GM10266 (cell line): ENCODE data around the gene C20orf204.

Experiments
- DNase-seq: peaks from one replicate; pipeline ENCODE4 v3.0.0; 2012; ENCODE audit errors: extremely low spot score
- TF ChIP-seq, protein P1 (sequence below): IDR thresholded peaks from 2 replicates; pipeline ENCODE4 v1.5.1; 2012; ENCODE audit warnings: mild to moderate bottlenecking, low read depth; ENCODE audit not compliant: control insufficient read depth, insufficient read depth; ENCODE audit errors: missing control alignments

The C20orf204 gene

DNA sequence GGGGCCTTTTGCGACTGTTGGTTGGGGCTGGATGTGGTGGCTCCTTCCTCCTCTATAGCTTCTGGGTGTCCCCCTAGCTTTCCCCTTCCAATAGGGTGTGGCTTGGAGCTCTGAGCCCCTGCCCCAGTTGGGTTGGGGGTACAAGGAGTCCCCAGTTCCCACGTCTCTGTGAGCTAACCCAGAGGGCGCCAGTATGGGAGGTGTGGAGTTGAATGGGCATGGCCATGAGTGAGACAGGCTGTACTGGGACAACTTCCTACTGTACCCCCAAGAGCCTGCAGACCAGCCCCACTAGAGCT is 1.2 kb downstream of the C20orf204 start:
- TF ChIP-seq, protein P1, sequence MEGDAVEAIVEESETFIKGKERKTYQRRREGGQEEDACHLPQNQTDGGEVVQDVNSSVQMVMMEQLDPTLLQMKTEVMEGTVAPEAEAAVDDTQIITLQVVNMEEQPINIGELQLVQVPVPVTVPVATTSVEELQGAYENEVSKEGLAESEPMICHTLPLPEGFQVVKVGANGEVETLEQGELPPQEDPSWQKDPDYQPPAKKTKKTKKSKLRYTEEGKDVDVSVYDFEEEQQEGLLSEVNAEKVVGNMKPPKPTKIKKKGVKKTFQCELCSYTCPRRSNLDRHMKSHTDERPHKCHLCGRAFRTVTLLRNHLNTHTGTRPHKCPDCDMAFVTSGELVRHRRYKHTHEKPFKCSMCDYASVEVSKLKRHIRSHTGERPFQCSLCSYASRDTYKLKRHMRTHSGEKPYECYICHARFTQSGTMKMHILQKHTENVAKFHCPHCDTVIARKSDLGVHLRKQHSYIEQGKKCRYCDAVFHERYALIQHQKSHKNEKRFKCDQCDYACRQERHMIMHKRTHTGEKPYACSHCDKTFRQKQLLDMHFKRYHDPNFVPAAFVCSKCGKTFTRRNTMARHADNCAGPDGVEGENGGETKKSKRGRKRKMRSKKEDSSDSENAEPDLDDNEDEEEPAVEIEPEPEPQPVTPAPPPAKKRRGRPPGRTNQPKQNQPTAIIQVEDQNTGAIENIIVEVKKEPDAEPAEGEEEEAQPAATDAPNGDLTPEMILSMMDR, result no peak
- no peak for DNase-seq

DNA sequence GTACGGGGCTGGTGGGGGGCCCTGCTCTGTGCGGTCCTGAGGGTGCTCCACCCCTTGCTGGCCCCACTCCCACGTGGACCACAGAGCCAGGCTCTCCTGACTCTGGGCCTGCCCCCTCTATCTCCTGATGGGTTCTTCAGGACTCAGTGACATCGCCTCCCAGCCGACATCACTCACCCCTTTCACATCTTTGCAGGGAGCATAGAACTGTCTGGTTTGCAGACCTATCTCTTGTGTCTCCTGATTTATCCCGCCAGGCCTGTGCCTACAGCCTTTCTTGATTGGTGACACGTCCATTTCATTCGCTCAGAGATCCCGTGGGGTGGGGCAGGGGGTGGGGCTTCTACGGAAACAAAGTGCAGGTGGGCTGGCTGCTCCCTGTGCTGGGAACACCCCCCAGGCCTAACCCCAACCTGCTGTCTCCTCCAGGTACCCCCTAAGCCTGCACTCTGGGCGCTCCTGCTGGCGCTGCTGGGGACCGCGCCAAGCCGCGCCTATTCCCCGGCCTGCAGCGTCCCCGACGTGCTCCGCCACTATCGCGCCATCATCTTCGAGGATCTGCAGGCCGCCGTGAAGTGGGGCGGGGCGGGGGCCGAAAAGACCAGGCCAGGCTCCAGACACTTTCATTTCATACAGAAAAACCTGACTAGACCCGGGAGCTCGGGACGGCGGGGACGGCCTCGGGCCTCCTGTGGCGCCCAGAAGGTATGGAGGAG is 1.7 kb downstream of the C20orf204 start:
- TF ChIP-seq, protein P1, result no peak

DNA sequence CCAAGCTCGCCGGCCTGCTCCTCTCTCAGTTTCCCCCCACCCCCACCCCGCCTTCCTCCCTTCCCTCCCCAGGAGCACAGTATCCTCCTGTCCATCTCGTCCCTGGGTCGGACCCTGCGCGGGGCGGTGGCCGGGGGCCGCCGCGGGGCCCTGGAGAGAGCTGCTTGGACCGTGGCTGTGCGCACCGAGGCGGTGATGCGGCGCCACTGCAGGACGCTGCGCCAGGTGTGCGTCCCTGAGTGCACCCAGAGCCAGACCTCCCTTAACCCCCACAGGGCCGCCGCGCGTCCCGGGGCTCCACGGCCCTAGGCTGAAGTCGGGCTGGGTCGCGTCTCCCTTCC is 2.2 kb downstream of the C20orf204 start:
- DNase-seq, result no peak
- TF ChIP-seq, protein P1, result peak; percentile 23

More for the DNA sequence above, 1.7 kb downstream of the C20orf204 start:
- peak; percentile 69 for DNase-seq

DNA sequence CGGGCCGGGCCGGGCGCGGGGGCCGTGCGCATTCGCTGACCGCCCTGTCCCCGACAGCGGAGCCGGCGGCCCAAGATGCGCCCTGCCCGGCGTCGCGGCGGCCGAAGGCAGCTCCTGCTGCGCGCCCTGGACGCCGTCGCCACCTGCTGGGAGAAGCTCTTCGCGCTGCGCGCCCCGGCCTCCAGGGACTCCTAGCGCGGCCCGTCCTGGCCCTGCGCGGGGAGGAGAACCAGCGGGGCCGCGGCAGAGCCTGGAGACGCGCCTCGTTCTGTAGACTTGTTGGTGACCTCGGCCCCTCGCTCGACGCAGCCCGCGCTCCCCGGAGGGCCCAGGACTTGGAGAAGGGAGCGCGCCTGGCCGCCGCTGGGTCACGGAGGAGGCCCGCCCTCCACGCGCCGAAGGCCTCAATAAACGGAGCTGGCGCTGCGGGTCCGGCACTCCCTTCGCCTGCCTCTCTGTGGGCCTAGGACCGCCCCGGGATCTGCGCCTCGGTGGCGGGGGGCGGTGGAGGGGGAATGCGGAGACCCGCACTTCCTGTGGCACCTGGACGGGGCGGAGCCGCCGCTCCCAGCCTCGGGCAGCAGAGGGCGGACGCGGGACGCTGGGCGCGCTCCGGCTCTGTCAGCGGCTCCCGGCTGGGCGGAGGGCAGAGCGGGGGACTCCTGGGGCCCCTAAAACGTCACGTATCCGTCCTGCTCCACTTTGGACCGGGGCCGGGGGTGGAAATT is 2.7 kb downstream of the C20orf204 start:
- TF ChIP-seq, protein P1, result peak; percentile 89
- peak; percentile 93 for DNase-seq

DNA sequence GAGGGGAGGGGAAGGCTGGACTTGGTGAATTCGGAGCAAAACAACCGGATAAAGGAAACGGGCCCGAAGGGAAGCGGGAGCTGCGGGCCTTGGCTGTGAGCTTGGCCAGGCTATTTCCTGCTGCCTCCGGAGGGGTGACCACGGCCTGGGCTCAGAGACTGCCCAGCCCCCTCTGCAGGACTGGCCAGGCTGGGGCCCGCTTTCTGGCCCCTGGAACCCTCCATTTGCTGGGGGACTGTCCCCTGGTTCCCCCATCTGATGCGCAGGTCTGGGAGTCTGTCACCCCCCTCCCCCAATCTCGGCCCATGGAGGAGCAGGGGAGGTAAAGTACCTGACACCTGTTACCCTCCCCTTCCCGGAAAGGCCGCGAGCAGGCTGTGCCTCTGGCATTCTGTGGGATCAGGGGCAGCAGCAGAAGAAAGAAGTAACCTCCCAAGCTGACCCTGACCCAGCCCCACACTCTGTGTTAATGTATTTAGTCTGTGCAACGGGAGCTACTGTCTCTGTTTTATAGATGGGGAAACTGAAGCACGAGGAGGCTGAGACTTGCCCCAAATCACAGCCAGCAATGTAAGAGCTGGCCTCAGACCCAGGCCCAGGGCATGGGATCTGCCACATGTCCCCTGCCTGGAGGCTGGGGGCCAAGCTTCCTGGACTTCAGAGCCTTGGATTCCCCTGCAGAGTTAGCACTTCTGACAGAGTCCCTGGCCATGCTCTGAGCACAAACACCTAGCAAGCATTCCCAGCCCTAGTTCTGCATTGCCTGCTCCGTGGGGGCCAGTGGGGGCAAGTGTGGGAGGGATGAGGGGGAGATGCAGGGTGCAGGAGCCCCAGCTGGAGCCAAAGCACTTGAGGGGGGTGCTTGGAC is 3.5 kb downstream of the C20orf204 start:
- TF ChIP-seq, protein P1, result no peak
- DNase-seq, result no peak

DNA sequence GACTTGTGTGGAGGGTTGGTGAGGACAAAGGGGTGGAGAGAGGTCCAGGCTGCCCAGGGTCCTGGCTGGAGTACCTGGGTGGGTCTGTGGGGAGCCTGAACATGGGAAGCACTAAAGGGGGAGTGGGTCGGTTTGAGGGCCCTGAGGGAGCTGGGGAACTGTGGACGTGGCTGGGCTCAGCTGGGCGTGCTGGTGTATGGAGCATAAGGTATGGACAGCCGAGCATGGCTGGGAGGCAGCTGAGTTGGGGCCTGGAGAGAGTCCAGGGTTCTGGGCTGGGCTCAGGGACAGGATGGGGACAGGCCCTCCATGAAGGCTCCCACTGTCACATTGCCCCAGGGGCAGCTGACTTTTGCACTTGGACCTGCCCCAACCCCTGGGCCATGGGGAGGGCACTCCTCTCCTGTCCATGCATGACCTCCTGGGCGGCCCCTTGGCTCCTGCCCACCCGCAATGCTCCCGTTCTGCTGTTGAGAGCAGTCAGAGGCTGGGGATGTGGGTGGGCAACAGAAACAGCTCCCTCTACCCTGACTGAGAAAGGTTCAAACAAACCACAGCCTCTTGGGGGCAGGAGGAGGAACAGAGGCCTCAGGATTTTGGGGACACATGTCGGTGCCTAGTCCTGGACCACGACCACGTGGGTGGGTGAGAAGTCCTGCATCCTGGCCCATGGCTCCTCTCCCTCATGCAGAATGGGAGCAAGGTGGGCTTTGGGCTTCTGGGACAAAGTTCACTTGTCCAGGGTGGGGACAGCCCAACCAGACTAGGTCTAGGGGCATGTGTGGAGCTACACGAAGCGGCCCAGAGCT is 4.5 kb downstream of the C20orf204 start:
- TF ChIP-seq, protein P1, result no peak
- no peak for DNase-seq
